ENCODE measurements around the gene CCIN.

DNA sequence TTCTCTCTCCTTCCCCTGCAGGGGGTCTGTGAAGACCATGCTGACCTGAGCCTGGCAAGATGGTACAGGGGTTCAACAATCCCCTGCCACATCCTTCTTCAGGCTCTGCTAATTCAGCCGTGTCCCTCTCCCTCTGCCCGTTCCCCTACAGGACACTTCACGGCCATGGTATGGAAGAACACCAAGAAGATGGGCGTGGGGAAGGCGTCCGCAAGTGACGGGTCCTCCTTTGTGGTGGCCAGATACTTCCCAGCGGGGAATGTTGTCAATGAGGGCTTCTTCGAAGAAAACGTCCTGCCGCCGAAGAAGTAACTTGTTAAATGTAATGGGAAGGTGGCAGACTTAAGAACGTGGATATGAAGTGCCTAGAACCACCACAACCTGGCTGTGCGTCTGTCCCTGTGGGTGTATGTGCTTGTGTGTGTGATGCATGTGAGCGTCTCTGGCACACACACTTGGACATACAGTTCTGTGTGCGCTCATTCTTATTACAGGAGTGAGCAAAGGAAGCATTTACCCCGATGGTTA, 6.9 kb upstream of the CCIN start:
- TF ChIP-seq, protein P1, sequence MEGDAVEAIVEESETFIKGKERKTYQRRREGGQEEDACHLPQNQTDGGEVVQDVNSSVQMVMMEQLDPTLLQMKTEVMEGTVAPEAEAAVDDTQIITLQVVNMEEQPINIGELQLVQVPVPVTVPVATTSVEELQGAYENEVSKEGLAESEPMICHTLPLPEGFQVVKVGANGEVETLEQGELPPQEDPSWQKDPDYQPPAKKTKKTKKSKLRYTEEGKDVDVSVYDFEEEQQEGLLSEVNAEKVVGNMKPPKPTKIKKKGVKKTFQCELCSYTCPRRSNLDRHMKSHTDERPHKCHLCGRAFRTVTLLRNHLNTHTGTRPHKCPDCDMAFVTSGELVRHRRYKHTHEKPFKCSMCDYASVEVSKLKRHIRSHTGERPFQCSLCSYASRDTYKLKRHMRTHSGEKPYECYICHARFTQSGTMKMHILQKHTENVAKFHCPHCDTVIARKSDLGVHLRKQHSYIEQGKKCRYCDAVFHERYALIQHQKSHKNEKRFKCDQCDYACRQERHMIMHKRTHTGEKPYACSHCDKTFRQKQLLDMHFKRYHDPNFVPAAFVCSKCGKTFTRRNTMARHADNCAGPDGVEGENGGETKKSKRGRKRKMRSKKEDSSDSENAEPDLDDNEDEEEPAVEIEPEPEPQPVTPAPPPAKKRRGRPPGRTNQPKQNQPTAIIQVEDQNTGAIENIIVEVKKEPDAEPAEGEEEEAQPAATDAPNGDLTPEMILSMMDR (IDR thresholded peaks at IDR 0.05; ENCODE audit: borderline replicate concordance, extremely low read depth, low read length, poor library complexity, severe bottlenecking): no peak
- TF ChIP-seq EZH2 (IDR thresholded peaks at IDR 0.05; ENCODE audit: borderline replicate concordance, low read depth, low read length, severe bottlenecking): no peak

Data from DND-41 (cell line).